ENCODE measurements around the gene LRP5.

LRP5 gene

DNA sequence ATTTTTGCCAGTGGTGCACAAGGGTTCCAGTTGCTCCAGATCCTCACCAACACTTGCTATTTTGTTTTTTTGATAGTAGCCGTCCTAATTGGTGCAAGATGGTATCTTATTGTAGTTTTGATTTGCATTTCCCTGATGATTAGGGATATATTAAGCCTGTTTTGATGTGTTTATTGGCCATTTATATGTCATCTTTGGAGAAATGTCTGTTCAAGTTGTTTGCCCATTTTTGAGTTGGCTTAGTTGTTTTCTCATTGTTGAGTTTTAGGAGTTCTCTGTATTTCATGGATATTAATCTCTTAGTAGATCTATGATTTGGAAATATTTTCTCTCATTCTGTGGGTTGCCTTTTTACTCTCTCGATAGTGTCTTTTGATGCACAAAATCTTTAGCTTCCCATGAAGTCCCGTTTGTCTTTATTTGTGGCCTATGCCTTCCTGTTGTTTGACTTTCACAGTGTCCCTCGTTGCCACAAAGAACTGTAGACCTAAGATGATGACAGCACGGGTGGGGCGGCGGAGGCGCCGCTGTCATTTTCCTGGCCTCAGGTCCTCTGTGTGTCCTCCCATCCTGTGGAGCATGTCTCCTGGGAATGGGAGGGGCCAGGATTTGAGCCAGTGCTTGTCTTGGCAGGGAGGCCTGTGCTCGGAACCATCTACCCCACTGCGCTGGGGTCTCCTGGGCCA is 33.5 kb downstream of the LRP5 start:
- DNase-seq = no peak

DNA sequence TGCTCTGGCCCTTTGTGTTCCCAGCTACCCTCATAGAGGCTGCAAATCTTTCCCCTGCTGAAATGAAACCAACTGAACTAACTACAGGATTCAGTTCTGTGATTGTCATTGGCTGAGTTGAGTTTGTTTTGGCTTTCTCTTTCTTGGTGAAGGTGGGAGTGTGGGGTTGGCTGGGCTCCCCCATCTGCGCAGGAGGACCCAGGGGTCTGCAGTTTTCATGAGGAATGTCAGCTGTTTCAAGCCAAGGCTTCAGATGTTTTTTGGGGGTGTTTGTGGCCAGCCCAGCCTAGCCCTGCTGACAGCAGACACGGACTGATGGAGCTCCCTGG is 34.0 kb downstream of the LRP5 start:
- DNase-seq = no peak

DNA sequence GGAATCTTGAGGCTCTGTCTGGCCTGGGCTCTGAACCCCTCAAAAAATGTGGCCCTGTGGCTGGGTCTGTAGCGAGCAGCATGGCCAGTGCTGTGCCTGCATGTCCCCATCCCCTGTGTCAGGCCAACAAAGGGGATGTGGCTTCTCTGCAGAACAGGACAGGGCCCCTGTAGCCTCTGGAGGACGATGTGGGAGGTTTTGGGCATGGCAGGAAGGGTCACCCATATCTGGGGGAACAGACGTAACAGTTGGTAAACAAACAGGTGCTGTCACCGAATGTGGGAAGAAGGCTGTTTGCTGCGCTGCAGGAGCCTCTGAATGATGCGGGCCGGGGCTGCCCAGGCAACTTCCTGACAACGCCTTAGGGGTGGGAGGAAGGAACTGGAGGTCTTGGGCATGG is 35.0 kb downstream of the LRP5 start:
- no peak for DNase-seq

DNA sequence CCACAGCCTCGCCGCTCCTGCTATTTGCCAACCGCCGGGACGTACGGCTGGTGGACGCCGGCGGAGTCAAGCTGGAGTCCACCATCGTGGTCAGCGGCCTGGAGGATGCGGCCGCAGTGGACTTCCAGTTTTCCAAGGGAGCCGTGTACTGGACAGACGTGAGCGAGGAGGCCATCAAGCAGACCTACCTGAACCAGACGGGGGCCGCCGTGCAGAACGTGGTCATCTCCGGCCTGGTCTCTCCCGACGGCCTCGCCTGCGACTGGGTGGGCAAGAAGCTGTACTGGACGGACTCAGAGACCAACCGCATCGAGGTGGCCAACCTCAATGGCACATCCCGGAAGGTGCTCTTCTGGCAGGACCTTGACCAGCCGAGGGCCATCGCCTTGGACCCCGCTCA is 35.5 kb downstream of the LRP5 start:
- no peak for DNase-seq

DNA sequence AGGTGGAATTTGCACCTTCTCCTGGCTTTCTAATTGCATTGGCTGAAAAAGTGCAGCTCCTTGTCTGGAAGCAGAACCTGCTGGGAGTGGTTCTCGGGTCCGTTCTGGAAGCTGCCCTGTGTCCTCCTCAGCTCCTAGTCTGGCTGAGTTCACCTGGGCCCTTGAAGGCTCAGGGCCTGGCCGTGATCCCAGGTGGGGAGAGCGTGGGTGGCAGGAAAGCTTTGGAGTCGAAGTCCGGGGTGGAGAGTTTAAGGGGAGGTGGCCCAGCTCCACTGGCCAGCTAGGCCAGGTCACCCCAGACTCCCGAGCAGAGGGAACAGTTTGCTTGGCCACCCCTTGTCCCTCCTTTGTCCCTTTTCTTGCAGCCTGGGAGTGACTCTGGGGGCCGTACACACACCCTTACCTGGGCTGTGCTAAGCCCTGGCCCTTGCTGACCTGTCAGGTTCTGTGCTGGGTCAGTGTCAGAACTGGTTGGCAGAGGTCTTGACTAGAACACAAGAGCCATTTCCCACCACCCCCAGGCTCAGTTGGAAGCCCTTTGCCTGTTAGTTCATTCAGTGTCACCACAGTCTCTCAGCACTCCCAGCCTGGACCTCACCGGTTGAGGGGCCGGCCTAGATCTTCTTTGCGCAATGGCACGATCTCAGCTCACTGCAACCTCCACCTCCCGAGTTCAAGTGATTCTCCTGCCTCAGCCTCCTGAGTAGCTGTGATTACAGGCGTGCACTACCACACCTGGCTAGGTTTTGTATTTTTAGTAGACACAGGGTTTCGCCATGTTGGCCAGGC is 37.3 kb downstream of the LRP5 start:
- DNase-seq = no peak

DNA sequence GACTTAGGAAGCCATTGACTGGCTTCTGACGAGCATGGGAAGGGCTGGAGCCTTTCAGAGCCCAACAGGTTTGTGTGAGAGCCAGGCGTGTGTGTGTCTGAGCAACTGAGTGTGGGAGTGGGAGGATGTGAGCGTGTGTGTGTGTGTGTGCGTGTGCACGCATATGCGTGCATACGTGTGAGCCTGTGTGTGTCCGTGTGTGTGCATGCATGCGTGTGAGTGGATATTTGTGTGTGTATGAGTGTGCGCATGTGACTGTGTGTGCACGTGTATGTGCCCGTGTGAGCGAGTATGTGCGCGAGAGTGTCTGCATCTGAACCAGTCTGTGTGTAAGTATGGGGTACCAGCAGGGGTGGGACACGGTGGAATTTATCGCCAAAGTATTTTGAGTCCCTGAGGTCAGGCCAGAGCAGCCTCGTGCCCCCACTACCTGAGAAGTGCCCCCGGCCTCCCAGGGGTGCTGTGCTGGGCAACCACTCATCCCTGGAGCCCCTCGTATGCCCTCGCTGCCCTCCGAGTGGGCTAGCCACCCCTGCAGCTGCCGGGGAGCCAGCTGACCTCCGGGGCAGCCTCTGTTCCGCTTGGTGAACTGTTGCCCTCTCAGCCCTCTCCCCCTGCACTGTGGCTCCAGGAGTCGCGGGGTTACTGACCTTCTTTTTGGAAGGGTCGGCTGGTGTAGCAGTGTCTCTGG is 38.5 kb downstream of the LRP5 start:
- DNase-seq = no peak

DNA sequence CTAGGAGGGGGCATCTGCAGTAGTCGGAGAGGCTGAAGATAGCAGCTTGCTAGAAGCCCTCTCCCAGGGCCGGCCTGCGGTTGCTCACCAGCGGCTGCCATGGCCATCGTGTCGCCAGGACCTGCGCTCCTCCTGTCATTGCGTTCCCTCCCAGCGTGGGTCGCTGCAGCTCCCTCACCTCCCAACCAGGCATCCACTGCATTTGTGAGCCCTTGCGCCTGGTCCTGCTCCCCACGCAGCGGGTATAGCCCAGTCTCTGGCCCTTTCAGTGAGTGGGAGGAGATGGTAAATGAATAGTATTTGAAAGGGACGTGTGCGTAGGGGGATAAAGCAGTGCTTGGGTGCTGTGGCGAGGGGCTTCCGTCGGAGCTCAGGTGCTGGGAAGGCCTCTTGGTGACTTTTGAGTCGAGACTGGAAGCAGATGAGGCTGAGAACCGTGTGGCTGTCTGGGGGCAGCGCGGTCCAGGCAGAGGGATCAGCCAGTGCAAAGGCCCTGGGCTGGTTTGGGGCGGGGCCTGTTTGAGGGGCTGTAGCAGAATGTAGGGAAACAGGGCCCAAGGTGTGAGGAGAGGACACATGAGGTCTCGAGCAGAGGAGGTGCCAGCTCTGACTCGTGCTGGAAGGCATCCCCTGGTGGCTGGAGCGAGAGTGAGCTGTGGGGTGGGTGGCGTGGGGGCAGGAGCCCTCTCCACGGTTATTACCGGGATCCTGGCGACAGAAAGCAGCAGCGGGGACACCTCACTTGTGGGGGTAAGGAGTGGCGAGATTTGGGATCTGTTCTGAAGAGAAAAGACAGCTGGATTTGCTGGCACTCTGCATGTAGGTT is 39.3 kb downstream of the LRP5 start:
- DNase-seq = no peak

DNA sequence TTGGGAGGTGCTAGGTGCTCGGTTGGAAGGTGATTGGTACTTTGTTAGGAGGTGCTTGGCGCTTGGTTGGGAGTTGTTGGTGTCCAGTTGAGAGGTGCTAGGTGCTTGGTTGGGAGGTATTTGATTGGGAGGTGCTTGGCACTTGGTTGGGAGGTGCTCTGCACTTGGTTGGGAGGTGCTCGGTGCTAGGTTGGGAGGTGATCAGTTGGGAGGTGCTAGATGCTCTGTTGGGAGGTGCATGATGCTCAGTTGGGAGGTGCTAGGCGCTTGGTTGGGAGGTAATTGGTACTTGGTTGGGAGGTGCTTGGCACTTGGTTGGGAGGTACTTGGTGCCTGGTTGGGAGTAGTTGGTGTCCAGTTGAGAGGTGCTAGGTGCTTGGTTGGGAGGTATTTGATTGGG is 40.2 kb downstream of the LRP5 start:
- DNase-seq = no peak

DNA sequence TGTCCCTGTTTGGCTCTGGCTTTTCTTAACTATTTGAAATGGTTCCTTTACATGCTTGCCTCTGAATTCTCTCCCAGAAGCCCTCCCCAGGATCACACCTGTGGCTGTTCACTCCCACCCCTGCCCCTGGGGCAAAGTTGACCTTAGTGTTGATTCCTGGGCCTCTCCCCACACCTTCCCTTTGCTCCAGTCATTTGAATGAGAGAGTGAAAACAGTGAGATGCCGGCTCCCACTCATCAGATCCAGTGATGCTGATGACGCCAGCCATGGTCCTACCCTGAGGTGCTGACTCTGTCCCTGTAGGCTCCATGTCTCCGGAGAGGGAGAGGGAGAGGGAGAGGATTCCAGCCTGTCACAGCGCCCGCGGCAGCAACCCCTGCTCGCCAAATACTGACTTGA is 40.7 kb downstream of the LRP5 start:
- no peak for DNase-seq

DNA sequence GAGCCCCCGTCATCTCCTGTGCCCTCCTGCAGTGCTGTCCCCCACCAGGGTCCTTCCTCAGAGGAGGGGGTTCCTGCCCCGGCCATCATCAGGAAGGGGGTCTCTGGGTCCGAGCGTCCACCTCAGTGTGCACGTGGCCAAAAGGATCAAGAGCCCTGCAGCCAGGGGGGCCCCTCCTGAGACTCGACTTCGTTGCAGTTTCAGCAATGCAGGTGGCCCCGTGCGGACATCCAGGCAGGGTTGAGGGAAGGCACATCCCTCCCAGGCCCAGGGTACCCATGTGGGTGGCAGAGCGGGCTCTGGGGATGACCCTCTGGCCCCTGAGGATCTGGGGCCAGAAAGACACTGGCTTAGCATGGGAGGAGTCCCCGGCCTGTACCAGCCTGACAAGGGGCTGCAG is 41.3 kb downstream of the LRP5 start:
- no peak for DNase-seq

DNA sequence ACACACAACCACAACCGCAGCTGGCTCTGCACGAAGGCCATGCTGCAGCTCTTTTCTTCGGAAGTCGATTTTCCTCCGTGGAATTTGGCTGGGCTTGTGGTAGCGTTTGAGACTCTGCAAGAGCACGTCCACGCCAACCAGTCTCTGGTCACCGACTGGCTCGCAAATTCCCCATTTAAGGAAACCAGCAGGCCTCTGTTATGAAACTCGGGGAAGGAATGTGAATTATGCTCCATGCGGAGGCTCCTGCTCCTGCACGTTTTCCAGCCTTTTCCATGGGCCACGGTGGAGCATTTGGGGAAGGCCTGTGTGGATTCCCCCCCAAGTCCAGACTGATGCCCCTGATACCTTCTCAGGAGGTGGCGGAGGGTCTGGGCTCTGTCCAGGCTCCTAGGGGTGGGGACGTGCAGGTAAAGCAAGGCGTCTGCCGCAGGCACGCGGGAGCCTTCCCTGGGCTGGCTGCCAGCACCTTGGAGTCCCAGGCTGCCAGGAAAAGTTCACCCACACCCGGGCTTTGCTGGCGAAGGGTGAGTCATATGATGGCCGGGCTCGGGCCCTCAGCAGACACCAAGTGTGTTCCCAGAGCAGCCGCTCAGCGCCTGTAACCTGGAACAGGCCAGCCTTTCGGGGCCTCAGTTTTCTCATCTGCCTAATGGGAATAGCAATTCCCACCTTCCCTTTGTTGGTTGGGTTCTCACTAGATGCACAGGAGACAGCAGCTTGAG is 41.9 kb downstream of the LRP5 start:
- DNase-seq = no peak

DNA sequence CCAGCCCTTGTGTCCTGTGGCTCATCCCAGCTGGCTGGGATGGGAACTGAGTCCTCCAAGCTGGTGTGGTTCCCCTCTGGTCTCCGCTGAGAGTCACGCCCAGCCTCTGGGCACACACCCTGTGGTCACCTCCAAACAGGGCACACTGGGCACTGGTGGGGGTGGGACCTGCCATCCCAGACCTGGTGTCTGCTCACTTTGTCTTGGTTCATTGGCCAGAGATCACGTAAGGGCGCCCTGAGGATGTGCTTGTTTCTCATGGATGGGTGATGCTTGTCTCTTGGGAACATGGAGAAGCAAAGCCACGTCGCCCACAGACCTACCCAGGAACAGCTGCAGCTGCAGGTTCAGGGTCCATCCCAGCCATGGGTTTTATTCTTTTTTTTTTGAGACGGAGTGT is 43.1 kb downstream of the LRP5 start:
- no peak for DNase-seq

DNA sequence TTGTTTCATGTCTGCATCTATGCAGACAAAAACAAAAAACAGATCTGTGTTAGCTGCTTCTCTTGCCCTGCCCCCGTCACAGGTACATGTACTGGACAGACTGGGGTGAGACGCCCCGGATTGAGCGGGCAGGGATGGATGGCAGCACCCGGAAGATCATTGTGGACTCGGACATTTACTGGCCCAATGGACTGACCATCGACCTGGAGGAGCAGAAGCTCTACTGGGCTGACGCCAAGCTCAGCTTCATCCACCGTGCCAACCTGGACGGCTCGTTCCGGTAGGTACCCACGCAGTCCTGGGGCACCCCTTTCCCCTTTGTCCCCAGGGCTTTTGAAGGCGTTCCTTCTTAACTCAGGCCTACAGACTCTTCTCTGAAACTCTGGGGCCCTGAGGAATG is 45.2 kb downstream of the LRP5 start:
- DNase-seq = no peak

DNA sequence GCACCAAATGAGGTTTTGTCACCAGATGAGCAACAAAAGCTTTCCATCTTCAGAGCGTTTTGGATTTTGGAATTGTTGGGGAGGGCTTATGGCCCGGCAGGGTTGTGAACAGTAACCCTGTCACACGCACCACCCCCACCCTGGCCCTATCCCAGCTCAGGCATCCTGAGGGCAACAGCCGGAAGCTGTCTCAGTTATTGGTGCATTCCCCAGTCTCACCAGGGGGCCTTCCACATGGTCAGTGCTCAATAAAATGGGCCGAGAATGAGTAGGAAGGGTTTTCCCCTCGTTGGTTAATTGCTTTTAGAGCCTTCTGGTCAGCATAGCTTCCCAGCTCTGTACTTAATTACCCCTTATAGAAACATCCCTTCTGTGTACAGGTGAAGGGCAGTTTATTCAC is 46.0 kb downstream of the LRP5 start:
- DNase-seq = no peak

DNA sequence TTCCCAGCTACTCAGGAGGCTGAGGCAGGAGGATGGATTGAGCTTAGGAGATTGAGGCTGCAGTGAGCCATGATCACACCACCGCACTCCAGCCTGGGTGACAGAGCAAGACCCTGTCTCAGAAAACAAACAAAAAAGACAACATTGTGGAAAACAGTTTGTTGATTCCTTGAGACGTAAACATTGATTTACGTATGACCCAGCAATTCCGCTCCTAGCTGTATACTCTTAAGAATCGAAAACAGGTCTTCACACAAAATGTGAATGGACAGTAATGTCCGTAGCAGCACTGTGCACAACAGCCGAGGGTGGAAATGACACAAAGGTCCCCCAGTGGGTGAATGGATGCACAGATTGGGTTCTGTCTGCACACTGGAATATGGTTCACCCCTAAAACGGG is 49.3 kb downstream of the LRP5 start:
- DNase-seq = no peak

DNA sequence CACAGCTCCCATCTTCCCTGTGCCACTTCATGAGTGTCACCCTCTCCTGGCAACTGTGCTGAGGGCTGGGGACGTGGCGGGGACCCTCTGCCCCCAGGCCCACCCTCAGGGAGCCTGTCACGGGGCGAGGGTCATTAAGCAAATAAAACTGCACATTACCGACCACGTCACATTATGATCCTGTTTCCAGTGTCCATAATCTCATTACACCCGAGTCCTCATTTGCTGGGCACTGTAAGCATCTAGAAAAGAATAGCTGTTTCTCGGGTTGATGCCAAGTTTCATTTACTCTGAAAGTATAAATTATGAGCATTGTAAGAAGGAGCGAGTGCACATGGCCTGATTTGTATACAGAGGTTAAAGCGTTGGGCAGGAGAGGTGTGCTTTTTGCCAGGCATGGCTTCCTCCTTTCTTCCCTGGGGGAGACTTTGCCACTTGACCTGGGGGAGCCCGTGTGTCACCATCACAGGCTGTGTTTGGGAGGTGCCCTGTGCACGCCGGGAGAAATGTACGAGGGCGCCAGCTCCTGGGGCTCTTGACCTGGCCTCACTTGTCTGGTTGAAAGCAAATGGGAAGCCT is 50.5 kb downstream of the LRP5 start:
- no peak for DNase-seq

DNA sequence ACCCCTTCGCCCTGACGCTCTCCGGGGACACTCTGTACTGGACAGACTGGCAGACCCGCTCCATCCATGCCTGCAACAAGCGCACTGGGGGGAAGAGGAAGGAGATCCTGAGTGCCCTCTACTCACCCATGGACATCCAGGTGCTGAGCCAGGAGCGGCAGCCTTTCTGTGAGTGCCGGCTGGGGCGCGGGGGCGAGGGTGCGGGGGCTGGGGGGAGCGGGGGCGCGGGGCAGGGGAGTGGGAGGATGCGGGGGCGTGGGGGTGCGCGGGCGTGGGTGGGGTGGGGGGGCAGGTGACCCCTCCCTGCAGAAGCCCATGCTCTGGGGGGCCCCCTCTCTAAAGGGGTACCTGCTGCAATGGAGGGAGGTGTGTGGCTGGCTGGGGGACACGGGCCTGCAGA is 51.4 kb downstream of the LRP5 start:
- DNase-seq = no peak

DNA sequence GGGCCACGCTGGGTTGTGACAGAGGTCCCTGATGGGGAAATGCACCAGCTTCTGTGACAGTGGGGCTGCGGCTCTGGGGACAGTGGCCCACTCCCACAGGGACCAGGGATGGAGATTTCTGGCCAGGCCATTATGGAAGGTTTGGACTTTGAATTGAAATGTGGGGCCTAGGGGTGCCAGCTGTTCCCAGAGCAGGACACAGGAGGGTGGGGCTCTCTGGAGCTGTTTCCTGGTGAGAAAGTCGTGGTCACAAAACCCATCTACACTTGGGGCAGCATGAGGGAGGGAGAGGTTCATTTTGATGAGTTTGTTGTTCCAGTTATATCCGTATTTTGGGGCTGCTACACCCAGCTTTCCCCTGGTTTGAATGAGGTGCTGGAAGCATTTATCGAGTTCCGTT is 52.2 kb downstream of the LRP5 start:
- no peak for DNase-seq

DNA sequence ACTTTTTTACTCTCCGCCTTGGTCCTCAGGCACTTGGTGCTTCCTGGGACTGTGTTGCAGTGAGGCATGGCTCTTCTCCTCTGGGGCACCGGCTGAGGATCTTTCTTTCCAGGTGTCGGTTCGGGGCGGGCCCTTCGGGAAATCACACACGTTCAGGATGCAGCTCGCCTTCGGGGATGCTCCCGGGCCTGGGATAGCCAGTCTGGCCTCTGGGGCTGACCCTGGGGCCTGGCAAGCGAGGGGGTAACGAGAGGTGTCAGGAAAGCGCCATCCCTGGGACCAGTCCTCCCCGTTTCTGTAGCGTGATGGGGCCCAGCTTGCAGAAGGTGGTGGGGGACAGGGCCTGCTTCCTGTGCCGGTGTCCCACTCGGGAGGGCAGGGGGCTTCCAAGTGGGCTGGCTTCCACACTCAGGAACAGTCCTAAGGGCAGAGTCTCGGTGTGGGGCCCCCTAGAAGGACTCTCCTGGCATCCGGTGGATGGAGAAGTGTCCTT is 53.6 kb downstream of the LRP5 start:
- DNase-seq = no peak

DNA sequence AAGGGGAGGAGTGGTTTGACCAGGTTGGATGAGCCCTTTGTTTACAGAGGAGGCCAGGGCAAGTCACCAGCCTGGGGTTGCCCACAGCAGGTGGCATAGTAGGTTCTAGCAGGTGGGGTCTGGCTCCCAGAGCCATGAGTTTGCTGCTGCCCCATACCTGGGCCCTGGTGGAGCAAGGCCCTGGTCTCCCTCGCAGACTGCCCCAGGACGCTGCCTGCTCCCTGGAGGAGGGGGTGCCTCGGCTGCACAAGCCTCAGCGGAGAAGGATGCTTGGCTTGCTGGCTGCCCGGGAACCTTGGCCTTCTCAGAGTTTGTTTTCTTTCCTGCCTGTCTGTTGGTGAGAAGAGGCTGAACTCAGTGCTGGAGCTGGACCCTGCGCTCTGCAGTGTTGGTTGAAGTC is 54.9 kb downstream of the LRP5 start:
- DNase-seq = no peak

DNA sequence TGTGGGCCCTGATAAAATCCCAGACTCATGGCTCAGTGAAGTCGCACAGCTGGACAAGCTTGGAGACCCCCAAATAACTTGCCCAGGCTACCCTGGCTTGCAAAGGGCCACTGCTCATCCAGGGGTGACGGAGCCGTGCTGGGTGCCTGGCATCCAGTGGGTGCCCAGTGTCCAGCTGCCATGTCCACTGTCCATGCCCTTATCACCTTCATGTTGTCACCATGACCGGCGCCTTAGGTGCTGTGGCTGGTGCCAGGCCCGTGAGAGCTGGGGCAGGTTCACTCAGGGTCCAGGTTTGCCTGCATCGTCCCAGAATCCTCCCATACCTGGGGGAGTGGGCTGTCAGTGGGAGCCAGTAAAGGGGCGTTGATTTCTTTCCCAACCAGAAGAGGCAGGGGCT is 57.4 kb downstream of the LRP5 start:
- DNase-seq = no peak

Measured in right kidney (tissue), 1 donor.